Natural killer cell (primary cell): Measurements from ENCODE around the gene NOC3L. TPM values are rescaled to one million over a fixed set of nuclear protein-coding genes. Genes with fewer than 3 reads are reported as not detected.
A peak's percentile ranks its signal among the peaks of the same experiment; 100 is the strongest.

ENCODE experiments used
- ATAC-seq, 3 donors: fragments of 150-1000 bp in 2 of 3; fragments of 200-7000 bp in 1 of 3; cut with Tn5 transposase; 1 replicate in 1 of 3; 2 replicates in 2 of 3; pipeline ENCODE4 v1.10.0; 2021; ENCODE audit warnings: mild to moderate bottlenecking in 2 of 3, moderate library complexity in 2 of 3
- DNase-seq, 2 donors: peaks; one replicate each; pipeline versions ENCODE4 v3.0.0 to v3.0.0-alpha.2; 2013 to 2021; ENCODE audit warnings: mixed read lengths in 1 of 2
- H3K27ac ChIP-seq: one replicate; pipeline ENCODE4 v1.5.1; 2013; ENCODE audit warnings: mild to moderate bottlenecking, low read length
- H3K27me3 ChIP-seq: one replicate; pipeline ENCODE4 v1.6.1; 2013; ENCODE audit warnings: low read length; ENCODE audit not compliant: control insufficient read depth, insufficient read depth
- H3K36me3 ChIP-seq: one replicate; pipeline ENCODE4 v1.6.1; 2013; ENCODE audit warnings: low read length; ENCODE audit not compliant: control insufficient read depth, insufficient read depth
- H3K4me1 ChIP-seq: one replicate; pipeline ENCODE4 v1.6.1; 2013; ENCODE audit warnings: low read length; ENCODE audit not compliant: control insufficient read depth, insufficient read depth
- H3K4me3 ChIP-seq: one replicate; pipeline ENCODE4 v1.5.1; 2013; ENCODE audit warnings: low read length
- H3K9me3 ChIP-seq: one replicate; pipeline ENCODE4 v1.6.1; 2013; ENCODE audit warnings: low read length; ENCODE audit not compliant: control insufficient read depth, insufficient read depth
- H3K27ac Mint-ChIP-seq, 2 donors: one replicate each; pipeline ENCODE4 v1.8.0; 2022; ENCODE audit warnings: mild to moderate bottlenecking in 2 of 2, mixed read lengths in 2 of 2, moderate library complexity in 1 of 2
- H3K27me3 Mint-ChIP-seq, 2 donors: one replicate each; pipeline ENCODE4 v1.8.0; 2022; ENCODE audit warnings: low read depth in 2 of 2, mixed read lengths in 2 of 2
- H3K36me3 Mint-ChIP-seq: one replicate; pipeline ENCODE4 v1.8.0; 2022; ENCODE audit warnings: mixed read lengths
- H3K4me1 Mint-ChIP-seq, 2 donors: one replicate each; pipeline ENCODE4 v1.8.0; 2022; ENCODE audit warnings: mixed read lengths in 2 of 2
- H3K4me3 Mint-ChIP-seq: one replicate; pipeline ENCODE4 v1.8.0; 2022; ENCODE audit warnings: mild to moderate bottlenecking, moderate library complexity, mixed read lengths
- H3K9me3 Mint-ChIP-seq, 2 donors: one replicate each; pipeline ENCODE4 v1.8.0; 2022; ENCODE audit warnings: mixed read lengths in 2 of 2
- CTCF ChIP-seq: fragments of 200-600 bp; IDR thresholded peaks from one replicate; pipeline ENCODE4 v1.8.0; 2022; ENCODE audit warnings: antibody characterized with exemption
- WGBS: methylation state at CpG from one replicate; pipeline ENCODE4 v1.1.7; 2013; ENCODE audit warnings: missing lambda C conversion rate; ENCODE audit not compliant: insufficient coverage; 5-methylcytosine and 5-hydroxymethylcytosine counted together
- intact Hi-C: fragments of 100-400 bp; cut with micrococcal nuclease; formaldehyde crosslinking; loops from one replicate; pipeline ENCODE4 v1.14.2; 2022
- total RNA-seq, 4 donors: library from RNA; stranded (reverse); fragments of 120-200 nt in 1 of 4; gene quantifications; one replicate each; pipeline versions ENCODE4 v1.2.3 to v1.2.4, GENCODE V29; 2013 to 2022

The NOC3L gene
- total RNA-seq, 3 donors from 2014 or later (not counting 1 experiment from before 2014, with no cell fraction given), result 10.8 to 18.6 (median 13.1) TPM

GRCh38 chr10:94344522-94345122 lies 18.1 kb downstream of the NOC3L start:
- no peak for DNase-seq
- Mint-ChIP-seq H3K9me3 (no peaks in the 10 kb centered on the region), H3K36me3 (peaks cover 18% of the 10 kb centered on the region), H3K4me3 (no peak overlapping the region), H3K27me3 (no peaks in the 10 kb centered on the region), H3K4me1 (no peaks in the 10 kb centered on the region), H3K27ac (no peak overlapping the region)
- no peak for TF ChIP-seq CTCF
- Histone ChIP-seq H3K27me3 (no peaks in the 10 kb centered on the region), H3K4me1 (no peaks in the 10 kb centered on the region), H3K27ac (peak overlapping the region; percentile 31), H3K4me3 (no peak overlapping the region), H3K9me3 (no peaks in the 10 kb centered on the region), H3K36me3 (peaks cover 65% of the 10 kb centered on the region)
- no peak for ATAC-seq
- intact Hi-C loops, result no loop called here
- 66% methylated on average over 4 of the region's 6 CpGs for WGBS

GRCh38 chr10:94343151-94343550 lies 19.6 kb downstream of the NOC3L start:
- TF ChIP-seq CTCF, result no peak
- no peaks in the 10 kb centered on the region for H3K4me1 Mint-ChIP-seq
- peaks cover 28% of the 10 kb centered on the region for H3K36me3 Mint-ChIP-seq
- intact Hi-C loops, result no loop called here
- H3K27ac Mint-ChIP-seq, result no peak overlapping the region
- Histone ChIP-seq H3K36me3 (peaks cover 64% of the 10 kb centered on the region), H3K27me3 (no peaks in the 10 kb centered on the region), H3K4me1 (no peaks in the 10 kb centered on the region), H3K4me3 (no peak overlapping the region), H3K9me3 (no peaks in the 10 kb centered on the region), H3K27ac (no peak overlapping the region)
- DNase-seq (no peak), ATAC-seq (no peak)
- no peak overlapping the region for H3K4me3 Mint-ChIP-seq
- no peaks in the 10 kb centered on the region for H3K9me3 Mint-ChIP-seq
- H3K27me3 Mint-ChIP-seq, result no peaks in the 10 kb centered on the region
- WGBS, result 92% methylated on average over 2 of the region's 3 CpGs

- H3K27ac Mint-ChIP-seq, result no peak overlapping the region
- no peaks in the 10 kb centered on the region for H3K9me3 Mint-ChIP-seq
- Histone ChIP-seq H3K27me3 (no peaks in the 10 kb centered on the region), H3K4me3 (no peak overlapping the region), H3K36me3 (peaks cover 81% of the 10 kb centered on the region), H3K27ac (no peak overlapping the region), H3K9me3 (no peaks in the 10 kb centered on the region), H3K4me1 (no peaks in the 10 kb centered on the region)
- ATAC-seq (no peak), DNase-seq (no peak)
- no peaks in the 10 kb centered on the region for H3K27me3 Mint-ChIP-seq
- intact Hi-C loops, result no loop called here
- no peaks in the 10 kb centered on the region for H3K4me1 Mint-ChIP-seq
- TF ChIP-seq CTCF, result no peak
- whole genome bisulfite sequencing, result 100% methylated on average over 3 of the region's 3 CpGs
- no peak overlapping the region for H3K4me3 Mint-ChIP-seq
- H3K36me3 Mint-ChIP-seq, result peaks cover 28% of the 10 kb centered on the region
Observed at GRCh38 chr10:94334857-94335256, 27.9 kb downstream of the NOC3L start.

- ATAC-seq (no peak), DNase-seq (no peak)
- intact Hi-C loops, result no loop called here
- Histone ChIP-seq H3K4me1 (no peaks in the 10 kb centered on the region), H3K27ac (no peak overlapping the region), H3K4me3 (no peak overlapping the region), H3K9me3 (no peaks in the 10 kb centered on the region), H3K27me3 (no peaks in the 10 kb centered on the region), H3K36me3 (peaks cover 72% of the 10 kb centered on the region)
- Mint-ChIP-seq H3K4me1 (no peaks in the 10 kb centered on the region), H3K27ac (no peak overlapping the region), H3K9me3 (no peaks in the 10 kb centered on the region), H3K36me3 (peaks cover 15% of the 10 kb centered on the region), H3K27me3 (no peaks in the 10 kb centered on the region), H3K4me3 (no peak overlapping the region)
- TF ChIP-seq CTCF, result no peak
- no CpG with 5 or more reads among the region's 2 CpGs for WGBS
Observed at GRCh38 chr10:94333051-94333450, 29.7 kb downstream of the NOC3L start.
